ENCODE results near the gene GTF2H4. TPM values are rescaled to one million over a fixed set of nuclear protein-coding genes. Genes with fewer than 3 reads are reported as not detected.

The GTF2H4 gene
- total and polyA plus RNA-seq, 4 donors, result 6.2 to 15.8 (median 12.3) TPM

GRCh38 chr6:30888816-30889495, 19.1 kb upstream of the GTF2H4 start (continued):
- TF ChIP-seq, protein P1, sequence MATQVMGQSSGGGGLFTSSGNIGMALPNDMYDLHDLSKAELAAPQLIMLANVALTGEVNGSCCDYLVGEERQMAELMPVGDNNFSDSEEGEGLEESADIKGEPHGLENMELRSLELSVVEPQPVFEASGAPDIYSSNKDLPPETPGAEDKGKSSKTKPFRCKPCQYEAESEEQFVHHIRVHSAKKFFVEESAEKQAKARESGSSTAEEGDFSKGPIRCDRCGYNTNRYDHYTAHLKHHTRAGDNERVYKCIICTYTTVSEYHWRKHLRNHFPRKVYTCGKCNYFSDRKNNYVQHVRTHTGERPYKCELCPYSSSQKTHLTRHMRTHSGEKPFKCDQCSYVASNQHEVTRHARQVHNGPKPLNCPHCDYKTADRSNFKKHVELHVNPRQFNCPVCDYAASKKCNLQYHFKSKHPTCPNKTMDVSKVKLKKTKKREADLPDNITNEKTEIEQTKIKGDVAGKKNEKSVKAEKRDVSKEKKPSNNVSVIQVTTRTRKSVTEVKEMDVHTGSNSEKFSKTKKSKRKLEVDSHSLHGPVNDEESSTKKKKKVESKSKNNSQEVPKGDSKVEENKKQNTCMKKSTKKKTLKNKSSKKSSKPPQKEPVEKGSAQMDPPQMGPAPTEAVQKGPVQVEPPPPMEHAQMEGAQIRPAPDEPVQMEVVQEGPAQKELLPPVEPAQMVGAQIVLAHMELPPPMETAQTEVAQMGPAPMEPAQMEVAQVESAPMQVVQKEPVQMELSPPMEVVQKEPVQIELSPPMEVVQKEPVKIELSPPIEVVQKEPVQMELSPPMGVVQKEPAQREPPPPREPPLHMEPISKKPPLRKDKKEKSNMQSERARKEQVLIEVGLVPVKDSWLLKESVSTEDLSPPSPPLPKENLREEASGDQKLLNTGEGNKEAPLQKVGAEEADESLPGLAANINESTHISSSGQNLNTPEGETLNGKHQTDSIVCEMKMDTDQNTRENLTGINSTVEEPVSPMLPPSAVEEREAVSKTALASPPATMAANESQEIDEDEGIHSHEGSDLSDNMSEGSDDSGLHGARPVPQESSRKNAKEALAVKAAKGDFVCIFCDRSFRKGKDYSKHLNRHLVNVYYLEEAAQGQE (IDR thresholded peaks at IDR 0.05), result no peak

- H3K9ac ChIP-seq (ENCODE audit: low read depth in 1 of 2, low read length in 2 of 2), result no peak overlapping the region
- peaks cover 5 to 17% (median 11%) of the 10 kb centered on the region in 4 donors for H3K4me1 ChIP-seq (ENCODE audit: control insufficient read depth in 4 of 4, insufficient read depth in 4 of 4, low read length in 3 of 4)
- WGBS, result 64% methylated on average over 4 of the region's 4 CpGs
- no peak overlapping the region for H3K27ac ChIP-seq (ENCODE audit: low read depth in 1 of 2, low read length in 2 of 2)
- H3K27me3 ChIP-seq (ENCODE audit: control insufficient read depth in 4 of 4, insufficient read depth in 4 of 4, low read length in 3 of 4), result no peaks in the 10 kb centered on the region
- DNase-seq (ENCODE audit: low spot score), result no peak
- H3K36me3 ChIP-seq (ENCODE audit: control insufficient read depth in 4 of 4, insufficient read depth in 3 of 4, low read depth in 1 of 4, low read length in 3 of 4), result no peaks in the 10 kb centered on the region
- no peak overlapping the region for H3K4me3 ChIP-seq (ENCODE audit: low read depth in 1 of 3, low read length in 3 of 3)
- TF ChIP-seq HNF4G (IDR thresholded peaks at IDR 0.05) (no peak), FOXA2 (IDR thresholded peaks at IDR 0.05) (no peak), HNF4A (conservative IDR thresholded peaks at IDR 0.05) (no peak), SP1 (IDR thresholded peaks at IDR 0.05) (no peak), JUND (IDR thresholded peaks at IDR 0.05) (no peak), NR2F2 (IDR thresholded peaks at IDR 0.05) (no peak), GABPA (IDR thresholded peaks at IDR 0.05 in 1 of 2, conservative IDR thresholded peaks at IDR 0.05 in 1 of 2) (no peak), FOXA1 (IDR thresholded peaks at IDR 0.05) (no peak), CTCF (IDR thresholded peaks at IDR 0.05; ENCODE audit: low read depth, low read length, missing input control) (no peak), RAD21 (IDR thresholded peaks at IDR 0.05) (no peak), EGR1 (IDR thresholded peaks at IDR 0.05; ENCODE audit: low read depth in 2 of 2) (no peak), TAF1 (conservative IDR thresholded peaks at IDR 0.05) (no peak), YY1 (IDR thresholded peaks at IDR 0.05) (no peak), RXRA (IDR thresholded peaks at IDR 0.05) (no peak)
- TF ChIP-seq, protein P2, sequence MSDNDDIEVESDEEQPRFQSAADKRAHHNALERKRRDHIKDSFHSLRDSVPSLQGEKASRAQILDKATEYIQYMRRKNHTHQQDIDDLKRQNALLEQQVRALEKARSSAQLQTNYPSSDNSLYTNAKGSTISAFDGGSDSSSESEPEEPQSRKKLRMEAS (IDR thresholded peaks at IDR 0.05), result no peak
- TF ChIP-seq, protein P1 (IDR thresholded peaks at IDR 0.05), result no peak
- TF ChIP-seq, protein P3, sequence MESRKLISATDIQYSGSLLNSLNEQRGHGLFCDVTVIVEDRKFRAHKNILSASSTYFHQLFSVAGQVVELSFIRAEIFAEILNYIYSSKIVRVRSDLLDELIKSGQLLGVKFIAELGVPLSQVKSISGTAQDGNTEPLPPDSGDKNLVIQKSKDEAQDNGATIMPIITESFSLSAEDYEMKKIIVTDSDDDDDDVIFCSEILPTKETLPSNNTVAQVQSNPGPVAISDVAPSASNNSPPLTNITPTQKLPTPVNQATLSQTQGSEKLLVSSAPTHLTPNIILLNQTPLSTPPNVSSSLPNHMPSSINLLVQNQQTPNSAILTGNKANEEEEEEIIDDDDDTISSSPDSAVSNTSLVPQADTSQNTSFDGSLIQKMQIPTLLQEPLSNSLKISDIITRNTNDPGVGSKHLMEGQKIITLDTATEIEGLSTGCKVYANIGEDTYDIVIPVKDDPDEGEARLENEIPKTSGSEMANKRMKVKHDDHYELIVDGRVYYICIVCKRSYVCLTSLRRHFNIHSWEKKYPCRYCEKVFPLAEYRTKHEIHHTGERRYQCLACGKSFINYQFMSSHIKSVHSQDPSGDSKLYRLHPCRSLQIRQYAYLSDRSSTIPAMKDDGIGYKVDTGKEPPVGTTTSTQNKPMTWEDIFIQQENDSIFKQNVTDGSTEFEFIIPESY (IDR thresholded peaks at IDR 0.05), result no peak
- TF ChIP-seq, protein P4, sequence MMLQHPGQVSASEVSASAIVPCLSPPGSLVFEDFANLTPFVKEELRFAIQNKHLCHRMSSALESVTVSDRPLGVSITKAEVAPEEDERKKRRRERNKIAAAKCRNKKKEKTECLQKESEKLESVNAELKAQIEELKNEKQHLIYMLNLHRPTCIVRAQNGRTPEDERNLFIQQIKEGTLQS (IDR thresholded peaks at IDR 0.05), result no peak
- H3K9me3 ChIP-seq (ENCODE audit: control insufficient read depth in 4 of 4, low read length in 3 of 4), result no peaks in the 10 kb centered on the region
These were observed 18.5 kb upstream of the GTF2H4 start for GRCh38 chr6:30889496-30889885.
